COLO668 (cell line): ENCODE data around the gene SRPX2.
"Not testable (repeated sequence)": the region's sequence is repeated elsewhere in the genome, so short reads cannot be mapped to it uniquely, and the experiment has no call there.

Source experiments
- DNase-seq: peaks from one replicate; lab custom pipeline; 2025; ENCODE audit not compliant: unreplicated experiment; lab: John Stamatoyannopoulos, UW

Gene SRPX2

GRCh38 chrX:100695991-100696390 lies 52.0 kb downstream of the SRPX2 start:
- DNase-seq = no peak

DNA sequence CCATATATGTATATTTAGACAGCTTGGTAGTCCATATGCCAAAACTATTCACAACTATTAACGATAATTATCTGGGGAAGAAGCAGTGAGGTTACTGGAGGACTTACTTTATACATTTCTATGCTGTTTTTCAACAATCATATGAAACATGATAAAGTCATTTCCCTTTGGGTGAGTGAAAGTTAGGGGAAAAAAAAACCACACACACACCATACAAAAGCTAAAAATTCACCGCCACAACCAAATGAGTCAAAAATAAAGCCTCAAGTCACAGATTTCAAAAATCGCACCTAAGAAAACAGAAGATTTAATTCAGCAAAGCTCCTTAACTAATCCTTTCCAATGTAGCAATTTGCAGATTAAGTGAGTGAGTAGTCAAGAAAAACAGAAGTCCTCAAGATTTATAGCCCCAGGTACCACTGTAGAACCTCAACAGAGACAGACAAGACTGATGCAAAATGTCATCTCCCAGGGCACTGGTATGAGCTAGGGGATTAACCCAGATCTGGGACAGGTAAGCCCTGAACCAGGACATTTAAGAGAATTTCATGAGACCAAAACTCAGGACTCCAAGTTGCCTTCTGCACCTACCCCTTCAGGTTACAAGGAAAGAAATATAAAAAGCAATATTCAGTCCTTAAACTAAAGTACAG lies 52.8 kb downstream of the SRPX2 start:
- DNase-seq = no peak

- DNase-seq = no peak
Observed at GRCh38 chrX:100698551-100698950, 54.6 kb downstream of the SRPX2 start.

DNA sequence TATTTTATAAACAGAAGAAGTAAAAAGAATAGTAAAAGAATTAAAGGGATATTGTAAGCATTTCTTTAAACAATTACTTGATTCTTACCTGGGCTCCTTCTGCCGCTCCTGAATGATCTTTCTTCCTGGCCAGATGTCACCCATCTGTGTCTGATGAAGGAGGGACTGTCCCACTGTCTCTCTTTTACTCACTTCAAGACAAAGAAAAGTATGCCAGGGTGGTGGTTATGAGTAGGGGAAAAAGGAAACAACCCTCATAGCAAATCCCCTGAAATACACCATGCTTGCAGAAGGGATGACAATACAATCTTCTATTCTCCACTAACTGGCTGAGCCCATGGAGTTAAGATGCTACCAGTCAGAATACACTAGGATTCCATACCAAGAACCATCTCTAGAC lies 56.8 kb downstream of the SRPX2 start:
- DNase-seq = no peak

DNA sequence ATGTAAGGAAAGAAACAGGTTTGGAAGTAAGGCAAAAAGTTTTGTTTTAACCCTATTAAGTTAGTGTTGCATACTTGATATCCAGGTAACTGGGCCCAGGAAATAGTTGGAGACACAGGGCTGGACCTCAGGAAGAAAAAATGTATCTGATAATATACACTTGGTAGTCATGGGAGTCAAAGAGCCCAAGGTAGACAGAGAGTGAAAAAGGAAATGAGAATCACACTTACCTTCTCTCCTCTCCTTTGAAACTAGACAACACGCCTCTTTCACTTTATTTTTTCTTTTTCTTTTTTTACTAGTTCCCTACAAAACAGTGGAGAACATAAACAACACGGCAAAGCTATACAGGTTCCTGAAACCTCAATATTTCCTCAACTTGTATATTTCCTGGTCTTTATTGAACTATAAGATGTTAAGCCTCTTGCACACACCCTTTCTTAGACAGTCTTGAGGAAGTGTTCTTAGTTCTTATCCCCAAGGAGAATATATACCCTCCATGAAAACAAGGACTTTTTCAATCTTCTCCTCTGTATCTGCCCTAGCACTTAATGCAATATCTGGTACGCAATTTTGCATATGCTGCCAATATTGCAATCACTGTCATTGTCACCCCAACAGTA lies 60.7 kb downstream of the SRPX2 start:
- no peak for DNase-seq

DNA sequence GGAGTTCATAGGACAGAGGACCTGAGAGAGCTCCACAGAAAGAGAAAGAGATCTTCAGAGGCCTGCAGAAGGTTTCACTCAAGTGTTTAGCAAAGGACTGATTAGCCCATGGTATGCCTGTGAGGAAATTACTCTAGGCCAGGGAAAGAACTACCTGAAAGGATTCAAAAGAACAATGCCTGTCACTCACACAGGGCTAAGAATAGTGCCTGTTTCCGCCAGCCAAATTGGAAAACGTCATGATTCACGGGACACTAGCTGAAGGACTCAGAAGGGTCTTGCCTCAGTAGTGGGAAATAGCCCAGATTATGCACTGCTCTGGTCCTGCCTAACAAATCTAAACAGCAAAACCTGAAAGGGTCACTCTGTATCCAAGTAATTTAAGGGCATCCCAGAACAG lies 66.8 kb downstream of the SRPX2 start:
- DNase-seq = no peak

DNA sequence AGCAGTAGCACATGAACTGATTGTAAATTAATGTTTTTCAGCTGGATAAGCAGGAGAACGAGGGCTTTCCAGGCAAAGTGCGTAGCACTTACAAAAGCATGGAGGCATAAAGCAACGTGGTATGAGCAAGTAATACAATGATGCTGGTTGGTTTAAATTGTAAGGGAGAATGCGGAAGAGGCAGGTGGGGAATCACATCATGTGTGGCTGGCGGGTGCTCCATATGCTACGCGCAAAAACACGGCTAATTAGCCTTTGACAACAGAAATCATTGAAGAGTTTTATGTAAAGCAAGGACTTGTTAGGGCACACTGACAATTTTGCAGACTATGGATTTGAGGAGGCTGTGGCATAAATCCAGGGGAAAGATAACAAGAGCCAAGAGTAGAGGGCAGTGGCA lies 73.4 kb downstream of the SRPX2 start:
- no peak for DNase-seq

- DNase-seq = no peak
Observed at GRCh38 chrX:100719139-100719538, 75.1 kb downstream of the SRPX2 start.

- DNase-seq = no peak
Observed at GRCh38 chrX:100720301-100720700, 76.3 kb downstream of the SRPX2 start.

DNA sequence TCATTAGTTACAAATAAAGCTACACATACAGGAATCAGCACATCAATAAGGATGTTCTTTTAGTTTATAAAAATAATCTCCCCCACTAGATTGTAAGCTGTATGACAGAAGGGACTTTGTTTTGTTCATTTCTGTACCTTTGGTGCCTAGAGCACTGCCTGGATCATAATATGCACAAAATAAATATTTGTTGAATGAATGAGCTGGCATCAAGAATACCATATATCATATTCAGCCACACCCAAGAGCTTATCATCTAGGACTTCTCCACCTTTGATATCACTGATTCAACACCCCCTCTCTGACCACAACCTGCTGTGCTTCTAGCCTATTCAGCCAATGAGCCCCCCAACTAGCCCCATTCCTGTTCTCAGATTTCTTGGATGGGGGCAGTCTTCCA lies 77.3 kb downstream of the SRPX2 start:
- DNase-seq = no peak

- not testable (repeated sequence) for DNase-seq
Observed at GRCh38 chrX:100724006-100724405, 80.0 kb downstream of the SRPX2 start.
